Progenitor cell of endocrine pancreas (in vitro differentiated cells): Measurements from ENCODE around the gene SIPA1. TPM values are rescaled to one million over a fixed set of nuclear protein-coding genes. Genes with fewer than 3 reads are reported as not detected.
A peak's percentile ranks its signal among the peaks of the same experiment; 100 is the strongest.

Experiments
- DNase-seq: peaks from one replicate; pipeline ENCODE4 v3.0.0; 2021; ENCODE audit warnings: low spot score; ENCODE audit not compliant: unreplicated experiment
- H3K27ac Mint-ChIP-seq: 2 replicates; pipeline ENCODE4 v1.8.0; 2021; ENCODE audit warnings: mild to moderate bottlenecking, moderate library complexity, mixed read lengths
- H3K27me3 Mint-ChIP-seq: 2 replicates; pipeline ENCODE4 v1.8.0; 2021; ENCODE audit warnings: mixed read lengths
- H3K36me3 Mint-ChIP-seq: 2 replicates; pipeline ENCODE4 v1.8.0; 2022; ENCODE audit warnings: mixed read lengths; ENCODE audit not compliant: insufficient read depth
- H3K4me1 Mint-ChIP-seq: 2 replicates; pipeline ENCODE4 v1.8.0; 2021; ENCODE audit warnings: low read depth, mixed read lengths
- H3K4me3 Mint-ChIP-seq: 2 replicates; pipeline ENCODE4 v1.8.0; 2021; ENCODE audit warnings: low read depth, mild to moderate bottlenecking, moderate library complexity, mixed read lengths
- H3K9me3 Mint-ChIP-seq: 2 replicates; pipeline ENCODE4 v1.8.0; 2021; ENCODE audit warnings: low read depth, mixed read lengths
- CTCF ChIP-seq: fragments of 200-600 bp; sonication (generic); IDR thresholded peaks from one replicate; pipeline ENCODE4 v1.5.0; 2021; ENCODE audit warnings: antibody characterized with exemption, mild to moderate bottlenecking; ENCODE audit not compliant: unreplicated experiment
- total RNA-seq: library from RNA; stranded (reverse); gene quantifications from 2 replicates; pipeline ENCODE4 v1.2.1, GENCODE V29; 2021

SIPA1 gene
- total RNA-seq, 1 donor from 2014 or later, result 19.5 TPM

GRCh38 chr11:65610404-65610803 lies 27.5 kb upstream of the SIPA1 start:
- H3K4me3 Mint-ChIP-seq, result no peak overlapping the region

GRCh38 chr11:65611028-65611757 lies 26.7 kb upstream of the SIPA1 start:
- DNase-seq, result no peak
- H3K4me1 Mint-ChIP-seq, result peaks cover 9% of the 10 kb centered on the region
- no peak overlapping the region for H3K4me3 Mint-ChIP-seq
- no peaks in the 10 kb centered on the region for H3K27me3 Mint-ChIP-seq
- TF ChIP-seq CTCF, result no peak
- no peak overlapping the region for H3K27ac Mint-ChIP-seq
- H3K9me3 Mint-ChIP-seq, result no peaks in the 10 kb centered on the region
- peaks cover 21% of the 10 kb centered on the region for H3K36me3 Mint-ChIP-seq

More at GRCh38 chr11:65610404-65610803, 27.5 kb upstream of the SIPA1 start:
- Mint-ChIP-seq H3K27ac (no peak overlapping the region), H3K36me3 (peaks cover 21% of the 10 kb centered on the region), H3K27me3 (no peaks in the 10 kb centered on the region), H3K9me3 (no peaks in the 10 kb centered on the region), H3K4me1 (peaks cover 9% of the 10 kb centered on the region)
- TF ChIP-seq CTCF, result no peak
- no peak for DNase-seq

- DNase-seq, result no peak
- TF ChIP-seq CTCF, result no peak
- Mint-ChIP-seq H3K4me1 (peaks cover 17% of the 10 kb centered on the region), H3K36me3 (peaks cover 21% of the 10 kb centered on the region), H3K4me3 (peak overlapping the region; percentile 87), H3K27ac (peak overlapping the region; percentile 73), H3K27me3 (no peaks in the 10 kb centered on the region), H3K9me3 (no peaks in the 10 kb centered on the region)
These were observed 25.9 kb upstream of the SIPA1 start for GRCh38 chr11:65611758-65612603.

- H3K27ac Mint-ChIP-seq, result no peak overlapping the region
- no peak for DNase-seq
- peaks cover 18% of the 10 kb centered on the region for H3K36me3 Mint-ChIP-seq
- no peak for TF ChIP-seq CTCF
- H3K4me1 Mint-ChIP-seq, result peaks cover 17% of the 10 kb centered on the region
- no peaks in the 10 kb centered on the region for H3K27me3 Mint-ChIP-seq
- H3K9me3 Mint-ChIP-seq, result no peaks in the 10 kb centered on the region
- peak overlapping the region; percentile 87 for H3K4me3 Mint-ChIP-seq
These were observed 25.2 kb upstream of the SIPA1 start for GRCh38 chr11:65612691-65613090.

GRCh38 chr11:65613091-65613928 lies 24.6 kb upstream of the SIPA1 start:
- H3K27ac Mint-ChIP-seq, result no peak overlapping the region
- H3K27me3 Mint-ChIP-seq, result no peaks in the 10 kb centered on the region
- peak overlapping the region; percentile 87 for H3K4me3 Mint-ChIP-seq
- TF ChIP-seq CTCF, result no peak
- peaks cover 14% of the 10 kb centered on the region for H3K36me3 Mint-ChIP-seq
- no peak for DNase-seq
- H3K4me1 Mint-ChIP-seq, result peaks cover 17% of the 10 kb centered on the region
- H3K9me3 Mint-ChIP-seq, result no peaks in the 10 kb centered on the region
